Daoy (cell line): ENCODE results near the gene RNF224. TPM values are rescaled to one million over a fixed set of nuclear protein-coding genes. Genes with fewer than 3 reads are reported as not detected.
"Not testable (repeated sequence)": the region's sequence is repeated elsewhere in the genome, so short reads cannot be mapped to it uniquely, and the experiment has no call there.

Experiments used
- DNase-seq: peaks from one replicate; pipeline ENCODE4 v3.0.0-alpha.2; 2015; ENCODE audit warnings: low read depth
- total RNA-seq: library from RNA; depleted of rRNA; stranded (reverse); fragments of >200 nt; shearing (Covaris generic); gene quantifications from 2 replicates; pipeline ENCODE4 v1.2.3, GENCODE V29; 2014

The RNF224 gene
- total RNA-seq, 1 experiment from 2014 or later = not detected

DNA sequence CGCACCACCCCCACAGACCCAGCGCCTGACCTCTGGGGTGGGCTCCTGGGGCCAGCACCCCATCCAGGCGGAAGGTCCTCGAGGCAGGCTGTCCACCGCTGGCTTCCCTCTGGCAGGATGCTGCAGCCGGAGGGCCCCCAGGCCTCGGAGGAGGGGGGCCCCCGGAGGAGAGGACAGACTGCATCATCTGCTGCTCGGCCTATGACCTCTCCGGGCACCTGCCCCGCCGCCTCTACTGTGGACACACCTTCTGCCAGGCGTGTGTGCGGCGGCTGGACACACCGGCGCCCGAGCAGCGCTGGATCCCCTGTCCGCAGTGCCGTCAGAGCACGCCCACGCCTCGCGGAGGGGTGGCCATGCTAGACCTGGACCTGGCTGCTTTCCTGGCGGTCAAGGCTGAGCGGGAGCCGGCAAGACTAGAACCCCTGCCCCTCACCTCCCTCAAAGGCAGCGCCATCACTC, 1.2 kb downstream of the RNF224 start:
- DNase-seq = no peak

DNA sequence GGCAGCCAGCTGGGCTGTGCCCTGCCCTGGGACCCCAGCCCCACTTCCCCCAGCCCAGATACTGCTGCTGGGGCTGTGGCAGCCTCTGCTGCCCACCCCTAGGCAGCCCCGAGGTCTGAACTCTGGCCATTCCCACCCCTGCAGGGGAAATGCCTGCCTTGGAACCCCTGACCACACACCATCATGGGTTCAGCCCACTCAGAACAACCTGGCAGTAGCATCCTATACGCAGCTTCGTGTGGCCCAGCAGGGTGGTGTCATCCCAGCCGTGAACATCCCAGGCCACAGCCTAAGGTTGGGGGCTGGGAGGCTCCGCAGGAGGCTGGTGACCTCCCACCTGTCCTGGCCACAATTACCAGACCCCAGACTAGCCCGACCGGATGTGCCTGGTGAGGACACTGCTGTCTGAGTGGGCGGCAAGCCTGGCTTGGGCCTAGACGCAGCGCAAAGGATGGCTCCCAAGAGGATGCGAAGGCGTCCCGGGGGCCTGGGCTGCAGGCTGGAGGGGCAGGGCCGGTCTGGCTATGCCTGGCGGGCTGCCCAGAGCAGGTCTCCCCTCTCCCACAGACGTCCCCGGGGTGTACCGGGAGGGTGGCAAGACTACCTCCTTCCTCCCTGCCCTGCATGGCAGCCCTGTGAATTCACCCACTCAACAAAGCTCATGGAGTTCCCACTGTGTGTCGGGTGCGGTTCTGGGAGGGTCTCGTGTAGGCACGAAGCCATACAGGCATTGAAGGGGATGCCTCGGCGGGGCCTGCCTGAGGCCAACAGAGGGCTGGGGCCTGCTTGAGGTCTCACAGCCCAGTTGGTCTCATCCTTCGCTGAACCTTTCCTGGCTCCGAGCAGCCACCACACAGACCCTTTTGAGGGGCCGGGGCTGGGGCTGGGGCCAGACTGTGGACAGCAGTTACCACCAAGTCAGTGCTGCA, 1.9 kb downstream of the RNF224 start:
- DNase-seq = no peak

DNA sequence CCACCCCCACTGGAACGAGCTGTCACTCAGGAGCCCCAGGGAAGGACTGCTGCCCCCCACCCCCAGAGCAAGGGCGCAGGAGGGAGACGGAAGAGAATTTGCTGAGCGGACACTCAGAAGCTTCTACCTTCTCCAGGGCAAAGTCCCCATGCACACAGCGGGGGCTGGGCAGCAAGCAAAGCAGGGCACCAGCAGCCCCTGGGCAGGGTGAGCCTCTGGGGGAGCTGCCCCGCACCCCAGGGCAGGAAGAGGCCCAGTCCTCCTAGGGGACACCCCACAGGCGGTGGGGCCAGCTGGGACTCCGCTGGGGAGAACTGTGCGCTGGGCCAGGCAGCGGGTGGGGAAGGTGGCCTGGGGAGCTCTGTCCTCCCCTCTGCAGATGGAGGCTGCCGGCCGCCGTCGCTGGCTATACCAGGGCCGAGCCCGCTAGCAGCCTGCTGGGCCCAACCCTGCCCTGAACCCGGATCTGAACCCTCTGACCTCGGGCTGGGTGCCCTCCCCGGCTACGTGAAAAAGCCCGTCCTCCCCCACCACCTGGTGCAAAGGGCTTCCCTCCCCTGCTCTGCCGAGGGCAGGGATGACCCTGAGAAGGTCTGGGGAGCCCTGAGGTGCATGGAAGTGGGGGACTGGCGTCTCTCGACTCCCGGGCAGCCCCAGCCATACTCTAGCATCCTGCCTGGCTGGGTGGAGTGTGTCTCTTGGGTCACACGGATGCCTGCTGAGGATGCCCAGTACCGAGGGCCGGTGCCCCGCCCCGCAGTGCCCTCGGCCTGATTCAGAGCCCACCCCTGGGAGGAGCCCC, 2.8 kb downstream of the RNF224 start:
- DNase-seq = no peak

DNA sequence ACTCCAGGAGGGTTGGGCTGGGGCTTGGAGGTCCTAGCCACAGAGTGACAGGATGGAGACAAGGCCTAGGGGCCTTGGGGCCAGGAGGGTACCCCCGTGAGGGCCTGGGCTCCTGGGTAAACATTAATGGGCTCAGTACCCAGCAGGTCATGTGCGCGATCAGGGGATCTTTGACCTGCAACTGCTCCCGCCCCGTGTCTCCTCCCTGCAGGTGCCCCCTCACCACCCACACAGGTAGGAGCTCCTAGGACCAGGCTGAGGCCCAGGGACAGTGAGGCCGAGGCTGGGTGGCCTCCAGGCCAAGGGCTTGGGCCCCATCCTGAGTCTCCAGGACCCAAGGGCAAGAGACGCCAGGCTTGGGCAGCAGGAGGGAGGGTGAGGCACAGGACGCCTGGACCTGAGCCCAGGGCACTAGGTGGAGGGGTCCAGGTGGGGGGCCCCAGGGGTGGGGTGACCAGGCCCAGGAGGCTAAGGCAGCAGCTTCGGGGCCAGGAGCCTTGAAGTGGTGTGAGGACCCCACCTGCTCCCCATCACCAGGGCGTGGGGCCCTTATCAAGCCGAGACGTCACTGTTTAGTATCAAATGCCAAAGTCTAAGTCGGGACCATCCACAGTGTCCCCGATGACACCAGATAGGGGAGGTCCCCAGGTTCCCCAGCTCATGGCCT, 3.5 kb downstream of the RNF224 start, which contains the start of gene SLC34A3:
SLC34A3 (plus strand) TSS at position 197 of the 667 bp plus-strand sequence. CDS start 802 bp downstream, outside the sequence.
- no peak for DNase-seq

DNA sequence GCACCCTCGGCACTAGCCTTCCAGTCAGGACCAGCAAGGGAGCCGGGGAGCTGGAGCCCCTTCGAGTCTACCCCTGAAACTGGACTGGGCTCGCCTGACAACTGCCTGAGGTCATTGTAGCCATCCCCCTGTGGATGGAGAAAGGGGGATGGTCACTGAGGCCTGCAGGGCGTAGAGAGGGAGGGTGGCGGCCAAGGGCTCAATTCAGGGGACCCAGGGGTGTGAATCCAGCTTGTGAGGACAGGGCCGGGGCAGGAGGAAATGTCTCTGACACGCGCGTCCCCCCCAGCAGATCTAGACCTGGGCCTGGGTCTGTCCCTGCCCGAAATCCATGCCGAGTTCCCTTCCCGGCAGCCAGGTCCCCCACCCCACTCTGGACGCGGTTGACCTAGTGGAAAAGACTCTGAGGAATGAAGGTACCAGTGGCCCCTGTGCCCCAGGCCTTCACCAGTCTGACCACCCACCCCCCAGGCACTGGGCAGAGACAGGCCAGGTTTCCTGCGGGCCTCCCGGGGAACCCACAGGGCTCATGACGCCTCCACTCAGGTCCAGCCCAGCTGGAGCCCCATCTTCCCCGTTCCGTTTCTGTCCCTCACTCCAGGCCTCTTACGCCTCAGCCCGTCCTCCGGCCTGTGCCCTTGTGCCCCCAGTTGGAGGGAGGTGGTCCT, 4.2 kb downstream of the RNF224 start:
- DNase-seq = no peak

DNA sequence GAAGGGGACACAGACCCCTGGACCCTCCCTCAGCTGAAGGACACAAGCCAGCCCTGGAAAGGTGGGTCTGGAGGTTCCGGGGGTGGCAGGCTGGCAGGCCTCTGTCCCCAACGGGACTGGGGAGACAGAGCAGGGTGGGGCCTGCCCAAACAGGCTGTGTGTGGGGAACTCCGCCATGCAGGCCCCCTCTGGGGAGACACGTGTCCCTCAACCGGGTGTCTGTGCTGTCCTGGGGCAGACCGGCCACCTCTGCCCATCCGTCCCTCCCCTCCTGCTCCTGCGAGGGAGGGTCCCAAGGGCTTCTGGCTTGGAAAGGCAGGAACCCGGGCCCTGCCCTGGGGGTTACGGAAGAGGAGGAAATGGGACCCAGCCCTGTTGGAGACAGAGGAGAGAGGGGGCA, 4.8 kb downstream of the RNF224 start:
- no peak for DNase-seq

DNA sequence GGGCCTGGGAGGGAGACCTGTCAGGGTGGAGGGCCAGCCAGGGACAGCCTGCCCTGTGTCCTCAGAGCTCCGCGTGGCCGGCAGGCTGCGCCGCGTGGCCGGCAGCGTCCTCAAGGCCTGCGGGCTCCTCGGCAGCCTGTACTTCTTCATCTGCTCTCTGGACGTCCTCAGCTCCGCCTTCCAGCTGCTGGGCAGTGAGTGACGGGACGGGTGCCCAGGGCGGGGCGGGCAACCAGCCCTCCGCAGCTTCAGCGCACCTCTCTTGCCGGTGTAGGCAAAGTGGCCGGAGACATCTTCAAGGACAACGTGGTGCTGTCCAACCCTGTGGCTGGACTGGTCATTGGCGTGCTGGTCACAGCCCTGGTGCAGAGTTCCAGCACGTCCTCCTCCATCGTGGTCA, 5.2 kb downstream of the RNF224 start:
- DNase-seq = no peak

DNA sequence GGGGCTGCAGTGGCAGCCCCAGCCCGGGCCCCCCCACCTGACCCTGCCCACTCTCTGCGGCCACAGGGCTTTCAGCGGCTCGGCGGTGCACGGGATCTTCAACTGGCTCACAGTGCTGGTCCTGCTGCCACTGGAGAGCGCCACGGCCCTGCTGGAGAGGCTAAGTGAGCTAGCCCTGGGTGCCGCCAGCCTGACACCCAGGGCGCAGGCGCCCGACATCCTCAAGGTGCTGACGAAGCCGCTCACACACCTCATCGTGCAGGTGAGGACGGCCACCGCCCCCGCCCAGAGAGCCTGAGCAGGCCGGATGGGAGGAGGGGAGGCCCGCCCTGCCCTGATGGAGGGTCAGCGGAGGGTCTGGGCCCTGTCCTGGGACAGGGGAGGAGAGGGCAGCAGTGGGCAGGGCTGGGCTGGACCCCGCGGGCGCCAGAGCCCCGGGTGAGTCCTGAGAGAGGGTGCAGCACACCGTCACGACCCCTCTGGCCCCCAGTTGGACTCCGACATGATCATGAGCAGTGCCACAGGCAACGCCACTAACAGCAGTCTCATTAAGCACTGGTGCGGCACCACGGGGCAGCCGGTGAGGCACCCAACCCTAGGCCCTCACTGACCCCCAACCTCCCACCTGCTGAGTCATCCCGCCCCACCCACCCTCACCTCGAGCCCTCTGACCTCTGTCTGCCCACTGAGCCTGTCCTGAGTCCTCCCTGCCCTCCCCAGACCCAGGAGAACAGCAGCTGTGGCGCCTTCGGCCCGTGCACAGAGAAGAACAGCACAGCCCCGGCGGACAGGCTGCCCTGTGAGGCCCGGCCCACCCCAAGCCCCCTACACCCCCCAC, 6.1 kb downstream of the RNF224 start:
- DNase-seq = no peak

DNA sequence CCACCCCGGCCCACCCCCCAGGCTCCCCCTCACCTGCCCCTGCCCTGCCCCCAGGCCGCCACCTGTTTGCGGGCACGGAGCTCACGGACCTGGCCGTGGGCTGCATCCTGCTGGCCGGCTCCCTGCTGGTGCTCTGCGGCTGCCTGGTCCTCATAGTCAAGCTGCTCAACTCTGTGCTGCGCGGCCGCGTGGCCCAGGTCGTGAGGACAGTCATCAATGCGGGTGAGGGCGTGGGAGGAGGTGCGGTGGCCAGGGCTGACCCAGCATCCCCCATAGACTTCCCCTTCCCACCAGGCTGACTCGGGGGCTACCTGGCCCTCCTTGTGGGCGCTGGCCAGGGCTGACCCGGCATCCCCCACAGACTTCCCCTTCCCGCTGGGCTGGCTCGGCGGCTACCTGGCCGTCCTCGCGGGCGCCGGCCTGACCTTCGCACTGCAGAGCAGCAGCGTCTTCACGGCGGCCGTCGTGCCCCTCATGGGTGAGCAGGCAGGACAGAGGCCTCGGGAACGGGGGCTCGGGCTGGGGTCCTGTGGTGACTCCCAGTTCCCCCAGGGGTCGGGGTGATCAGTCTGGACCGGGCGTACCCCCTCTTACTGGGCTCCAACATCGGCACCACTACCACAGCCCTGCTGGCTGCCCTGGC, 6.9 kb downstream of the RNF224 start:
- no peak for DNase-seq

DNA sequence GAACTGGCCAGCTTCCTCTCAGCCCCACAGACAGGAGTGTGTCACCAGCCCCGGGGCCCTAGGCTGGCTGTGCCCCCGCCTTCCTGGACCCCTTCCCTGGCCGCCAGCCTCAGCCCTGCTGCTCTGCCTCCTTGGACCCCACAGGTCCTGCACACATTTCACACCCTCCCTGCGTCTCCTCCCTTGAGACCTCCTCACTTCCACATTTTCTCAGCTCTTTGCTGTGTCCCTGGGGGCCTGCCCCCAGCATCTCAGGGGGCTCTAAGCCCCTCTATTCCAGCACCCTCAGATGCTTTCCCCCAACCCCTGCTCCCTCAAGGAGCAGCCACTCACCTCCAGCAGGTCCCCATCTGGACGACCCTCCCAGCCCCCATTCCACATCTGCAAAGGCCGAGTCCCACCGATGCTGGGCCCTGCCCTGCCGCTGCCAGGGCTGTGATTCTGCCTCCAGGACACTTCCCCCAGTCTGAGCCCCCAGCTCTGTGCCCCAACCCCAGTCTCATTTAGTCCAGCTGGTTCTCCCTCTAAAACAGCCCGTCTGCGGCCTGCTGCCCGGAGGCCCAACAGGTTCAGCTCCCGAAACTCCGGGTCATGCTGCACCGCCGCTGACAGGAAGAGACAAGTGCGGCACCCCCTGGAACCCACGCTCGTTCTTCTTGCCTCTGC, 7.6 kb downstream of the RNF224 start:
- DNase-seq = no peak

DNA sequence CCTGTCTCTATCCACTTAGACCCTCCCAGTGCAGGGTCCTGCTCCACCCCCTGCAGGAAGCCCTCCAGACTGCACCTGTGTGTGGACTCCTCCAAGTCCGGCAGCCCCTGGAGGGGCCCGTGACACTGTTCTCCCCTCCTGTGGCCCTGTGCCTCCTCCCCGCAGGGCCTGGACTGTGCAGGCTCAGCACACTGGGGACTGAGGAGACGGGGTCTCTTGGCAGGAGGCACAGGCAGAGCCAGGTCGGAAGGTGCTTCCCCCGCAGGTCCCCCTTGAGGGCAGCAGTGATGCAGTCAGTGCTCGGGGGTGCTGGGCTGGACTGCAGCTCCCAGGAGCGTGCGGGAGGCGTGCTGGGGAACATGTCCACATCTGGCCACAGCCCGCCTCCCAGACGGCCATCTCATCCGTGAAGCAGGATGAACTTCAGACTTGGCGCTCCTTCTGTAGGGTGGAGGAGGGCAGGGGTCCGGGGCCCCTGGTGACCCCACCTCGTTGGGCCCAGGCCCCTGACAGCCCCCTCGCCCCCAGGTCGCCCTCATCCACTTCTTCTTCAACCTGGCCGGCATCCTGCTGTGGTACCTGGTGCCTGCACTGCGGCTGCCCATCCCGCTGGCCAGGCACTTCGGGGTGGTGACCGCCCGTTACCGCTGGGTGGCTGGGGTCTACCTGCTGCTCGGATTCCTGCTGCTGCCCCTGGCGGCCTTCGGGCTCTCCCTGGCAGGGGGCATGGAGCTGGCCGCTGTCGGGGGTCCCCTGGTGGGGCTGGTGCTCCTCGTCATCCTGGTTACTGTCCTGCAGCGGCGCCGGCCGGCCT, 8.3 kb downstream of the RNF224 start:
- DNase-seq = no peak

DNA sequence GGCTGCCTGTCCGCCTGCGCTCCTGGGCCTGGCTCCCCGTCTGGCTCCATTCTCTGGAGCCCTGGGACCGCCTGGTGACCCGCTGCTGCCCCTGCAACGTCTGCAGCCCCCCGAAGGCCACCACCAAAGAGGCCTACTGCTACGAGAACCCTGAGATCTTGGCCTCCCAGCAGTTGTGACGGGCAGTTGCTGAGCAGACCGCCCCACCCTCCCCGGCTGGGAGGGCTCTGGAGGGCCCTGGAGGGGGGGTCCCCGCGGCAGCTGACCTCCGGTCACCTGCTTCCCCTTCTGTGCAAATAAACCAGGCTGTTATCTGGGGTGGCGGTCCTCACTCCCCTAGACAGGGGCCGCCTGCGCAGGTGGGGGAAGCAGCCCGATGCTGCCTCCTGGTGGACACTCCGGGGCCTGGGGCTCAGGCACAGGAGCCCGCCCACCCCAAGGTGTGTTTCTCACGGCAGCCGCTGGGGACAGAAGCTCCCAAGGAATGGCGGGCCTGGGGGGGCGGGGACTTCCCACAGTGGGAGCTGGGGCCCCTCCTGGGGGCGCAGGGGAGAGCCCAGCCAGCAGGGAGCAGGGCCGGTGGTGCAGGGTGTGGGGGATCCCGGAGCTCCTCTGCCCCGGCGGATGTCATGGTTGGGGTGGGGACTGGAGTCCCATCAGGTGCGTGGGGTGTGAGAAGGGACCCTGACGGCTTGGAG, 9.1 kb downstream of the RNF224 start:
- DNase-seq = peak; percentile 91

DNA sequence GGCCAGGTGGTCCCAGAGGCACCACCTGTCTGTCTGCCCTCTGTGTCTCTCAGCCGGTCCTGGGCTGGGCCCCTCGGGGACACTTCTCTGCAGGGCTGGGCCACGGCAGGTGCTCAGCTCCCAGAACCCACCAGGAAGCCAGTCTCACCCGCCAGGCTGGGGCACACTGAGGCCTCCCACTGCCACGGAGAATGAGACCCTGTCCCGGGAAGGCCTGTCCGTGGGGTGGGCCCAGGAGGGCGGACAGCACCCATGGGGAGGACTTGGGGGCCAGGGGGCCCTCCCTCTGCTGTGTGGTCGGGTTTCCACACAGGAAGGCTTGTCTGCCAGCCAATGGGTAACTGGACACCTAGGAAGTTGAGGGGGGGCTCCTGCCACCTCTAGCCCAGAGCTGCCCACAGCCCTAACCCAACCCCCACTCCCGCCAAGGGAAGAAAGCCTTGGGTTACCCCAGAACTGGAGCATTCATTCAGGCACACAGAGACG, 9.7 kb downstream of the RNF224 start:
- no peak for DNase-seq

DNA sequence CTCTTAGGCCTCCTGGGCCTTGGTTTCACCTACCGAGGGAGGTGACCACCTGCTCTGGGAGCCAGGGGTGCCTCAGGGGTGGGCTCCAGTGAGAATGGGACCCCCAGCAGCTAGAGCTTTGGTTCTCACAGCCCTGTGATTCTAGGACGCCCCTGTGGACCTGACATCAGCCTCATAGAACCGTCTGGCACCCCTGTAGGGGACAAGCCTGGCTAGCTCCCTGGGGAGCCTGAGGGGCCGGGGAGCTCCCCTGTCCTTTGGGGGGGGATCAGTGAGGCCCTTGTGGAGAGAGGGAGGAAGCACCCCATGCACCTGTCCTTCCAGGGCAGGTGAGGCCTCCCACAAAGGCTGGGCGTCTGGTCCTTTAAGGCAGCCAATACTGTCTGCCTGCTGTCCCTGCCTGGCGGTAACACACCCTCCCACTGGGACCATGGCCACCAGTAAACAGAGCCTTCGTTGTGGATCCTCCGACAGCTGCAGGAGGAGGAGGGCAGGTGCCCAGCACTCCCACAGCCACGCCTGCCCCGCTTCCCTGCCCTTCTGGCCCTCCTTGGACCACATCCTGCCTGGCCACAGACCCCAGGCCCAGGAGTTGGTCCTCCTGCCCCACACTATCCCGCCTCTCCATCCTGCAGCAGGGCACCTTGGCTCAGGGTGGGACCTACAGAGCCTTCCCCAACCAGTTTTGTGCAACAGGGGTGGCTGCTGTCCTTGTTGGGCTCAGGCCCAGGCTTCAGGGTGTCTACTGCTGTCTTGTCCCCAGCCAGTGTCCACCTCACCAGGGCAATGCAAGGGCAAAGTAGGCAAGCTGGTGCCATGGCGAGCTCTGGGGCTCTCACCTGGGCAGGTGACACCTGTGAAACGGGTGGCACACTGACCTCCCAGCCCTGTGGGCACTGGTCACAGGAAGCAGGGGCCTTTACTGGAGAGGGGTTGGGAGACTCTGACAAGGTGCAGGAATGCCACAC, 10.7 kb downstream of the RNF224 start:
- no peak for DNase-seq

DNA sequence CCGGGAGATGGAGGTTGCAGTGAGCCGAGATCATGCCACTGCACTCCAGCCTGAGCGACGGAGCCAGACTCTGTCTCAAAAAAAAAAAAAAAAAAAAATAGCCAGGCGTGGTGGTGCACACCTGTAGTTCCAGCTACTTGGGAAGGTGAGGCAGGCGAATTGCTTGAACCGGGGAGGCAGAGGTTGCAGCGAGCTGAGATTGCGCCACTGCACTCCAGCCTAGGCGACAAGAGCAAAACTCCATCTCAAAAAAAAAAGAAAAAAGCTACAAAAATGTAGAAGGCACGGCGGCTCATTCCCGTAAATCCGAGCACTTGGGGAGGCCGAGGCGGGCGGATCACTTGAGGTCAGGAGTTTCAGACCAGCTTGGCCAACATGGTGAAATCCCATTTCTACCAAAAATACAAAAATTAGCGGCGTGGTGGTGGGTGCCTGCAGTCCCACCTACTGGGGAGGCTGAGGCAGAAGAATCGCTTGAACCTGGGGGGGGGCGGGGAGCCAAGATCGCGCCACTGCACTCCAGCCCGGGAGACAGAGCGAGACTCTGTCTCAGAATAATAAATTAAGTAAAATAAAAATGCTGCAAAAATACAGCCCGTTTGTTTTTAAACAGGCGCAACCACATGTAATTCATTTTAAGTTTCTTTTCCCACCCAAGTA, 12.4 kb downstream of the RNF224 start:
- DNase-seq = not testable (repeated sequence)

DNA sequence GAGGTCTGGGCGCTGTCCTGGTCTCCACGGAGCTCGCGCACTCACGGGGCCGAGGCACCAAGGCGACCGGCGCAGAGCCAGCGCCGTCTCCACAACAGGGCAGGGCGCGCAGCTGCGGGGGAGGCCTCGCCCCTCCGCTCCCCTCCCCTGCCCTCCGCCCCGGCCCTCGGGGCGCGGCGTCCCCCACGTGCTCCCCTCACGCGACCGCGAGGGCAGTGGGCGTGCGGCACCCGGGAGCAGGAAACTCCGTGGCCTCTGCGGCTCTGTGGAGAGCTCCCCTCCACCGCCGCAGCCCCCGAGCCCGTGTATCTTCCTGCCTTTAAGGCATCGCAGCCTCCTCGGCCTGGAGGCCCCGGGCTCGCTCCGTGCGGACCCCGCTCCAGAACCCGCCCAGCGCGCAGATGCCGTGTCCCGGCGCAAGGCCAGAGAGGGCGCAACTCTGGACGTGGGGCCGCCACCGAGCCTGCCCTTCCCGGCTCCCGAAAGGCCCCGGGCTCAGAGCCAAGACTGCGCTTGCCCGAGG, 13.1 kb downstream of the RNF224 start:
- peak; percentile 86 for DNase-seq
